ENCODE results near the gene CLEC10A.
"Not testable (repeated sequence)": the region's sequence is repeated elsewhere in the genome, so short reads cannot be mapped to it uniquely, and the experiment has no call there.

CLEC10A gene

DNA sequence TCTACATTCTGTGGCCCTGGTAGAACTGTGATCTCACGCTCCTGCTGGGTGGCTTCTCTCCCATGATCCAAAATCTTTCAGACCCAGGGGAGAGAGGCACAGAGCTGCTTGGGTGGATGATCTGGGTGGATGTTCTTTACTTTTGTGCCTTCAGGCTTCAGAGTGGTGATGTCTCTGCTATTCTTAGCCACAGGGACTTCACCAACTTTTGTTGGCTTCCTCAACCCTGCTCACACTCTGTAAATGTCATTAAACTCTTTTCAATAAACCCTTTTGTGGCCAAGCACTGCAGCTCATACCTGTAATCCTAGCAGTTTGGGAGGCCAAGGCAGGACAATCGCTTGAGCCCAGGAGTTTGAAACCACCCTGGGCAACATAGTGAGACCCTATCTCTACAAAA, 7.6 kb downstream of the CLEC10A start:
- no peak for DNase-seq (ENCODE audit: low read depth, low spot score)

DNA sequence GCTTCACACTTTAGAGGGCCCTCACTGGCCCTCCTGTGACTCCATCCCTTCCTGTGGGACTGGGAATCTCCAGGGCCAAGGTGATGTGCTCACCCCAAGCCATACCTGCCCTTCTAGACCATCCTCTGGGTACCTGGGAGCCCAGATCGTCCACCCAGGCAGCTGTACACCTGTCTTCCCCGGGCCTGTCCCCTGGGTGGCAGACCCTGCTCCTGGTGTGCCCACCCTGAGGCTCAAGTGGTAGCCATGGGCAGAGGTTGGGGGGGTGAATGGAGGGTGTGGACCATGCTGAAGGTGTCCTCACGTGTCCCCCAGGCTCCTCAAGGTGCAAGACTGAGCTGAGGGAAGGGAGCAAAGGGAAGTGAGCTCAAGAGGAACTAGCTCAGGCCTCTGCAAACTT, 9.3 kb downstream of the CLEC10A start:
- DNase-seq (ENCODE audit: low read depth, low spot score) = no peak

DNA sequence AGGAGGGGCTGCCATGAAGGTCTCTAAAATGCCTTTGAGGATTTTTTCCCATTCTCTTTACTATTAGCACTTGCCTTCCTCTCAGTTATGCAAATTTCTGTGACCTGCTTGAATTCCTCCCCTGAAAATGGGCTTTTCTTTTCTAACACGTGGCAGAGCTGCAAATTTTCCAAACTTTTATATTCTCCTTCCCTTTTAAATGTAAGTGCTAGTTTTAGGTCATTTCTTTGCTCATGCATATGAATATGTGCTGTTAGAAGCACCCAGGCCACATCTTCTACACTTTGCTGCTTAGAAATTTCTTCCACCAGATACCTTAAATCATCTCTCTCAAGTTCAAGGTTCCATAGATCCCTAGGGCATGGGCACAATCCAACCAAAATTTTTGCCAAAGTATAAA, 11.8 kb downstream of the CLEC10A start:
- no peak for DNase-seq (ENCODE audit: low read depth, low spot score)

DNA sequence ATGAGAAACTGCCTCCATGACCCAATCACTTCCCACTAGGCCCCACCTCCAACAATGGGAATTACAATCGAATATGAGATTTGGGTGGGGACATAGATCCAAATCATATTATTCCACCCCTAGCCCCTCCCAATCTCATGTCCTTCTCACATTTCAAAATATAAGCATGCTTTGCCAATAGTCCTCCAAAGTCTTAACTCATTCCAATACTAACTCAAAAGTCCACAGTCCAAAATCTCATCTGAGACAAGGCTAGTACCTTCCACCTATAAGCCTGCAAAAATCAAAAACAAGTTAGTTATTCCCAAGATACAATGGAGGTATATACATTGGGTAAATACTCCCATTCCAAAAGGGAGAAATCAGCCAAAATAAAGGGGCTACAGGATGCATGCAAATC, 12.9 kb downstream of the CLEC10A start:
- no peak for DNase-seq (ENCODE audit: low read depth, low spot score)

DNA sequence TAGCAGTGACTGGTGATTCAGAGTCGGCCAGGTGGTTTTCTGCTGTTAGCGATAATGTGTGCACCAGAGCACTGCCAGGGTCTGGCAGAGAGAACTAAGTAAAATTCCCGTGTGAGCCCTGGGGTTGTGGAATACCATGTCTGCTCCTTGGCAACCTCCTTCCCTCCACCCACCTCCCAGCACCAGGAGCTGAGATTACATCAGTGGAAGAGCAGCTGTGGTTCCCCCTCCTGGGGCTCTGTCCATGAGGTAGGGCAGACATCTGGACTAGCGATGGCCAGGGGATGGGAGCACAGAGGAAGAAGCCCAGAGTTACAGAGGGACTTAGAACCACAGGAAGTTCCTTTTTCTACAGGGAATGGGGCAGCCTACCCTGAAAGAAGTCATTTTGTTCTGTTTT, 15.8 kb downstream of the CLEC10A start:
- DNase-seq (ENCODE audit: low read depth, low spot score) = no peak

DNA sequence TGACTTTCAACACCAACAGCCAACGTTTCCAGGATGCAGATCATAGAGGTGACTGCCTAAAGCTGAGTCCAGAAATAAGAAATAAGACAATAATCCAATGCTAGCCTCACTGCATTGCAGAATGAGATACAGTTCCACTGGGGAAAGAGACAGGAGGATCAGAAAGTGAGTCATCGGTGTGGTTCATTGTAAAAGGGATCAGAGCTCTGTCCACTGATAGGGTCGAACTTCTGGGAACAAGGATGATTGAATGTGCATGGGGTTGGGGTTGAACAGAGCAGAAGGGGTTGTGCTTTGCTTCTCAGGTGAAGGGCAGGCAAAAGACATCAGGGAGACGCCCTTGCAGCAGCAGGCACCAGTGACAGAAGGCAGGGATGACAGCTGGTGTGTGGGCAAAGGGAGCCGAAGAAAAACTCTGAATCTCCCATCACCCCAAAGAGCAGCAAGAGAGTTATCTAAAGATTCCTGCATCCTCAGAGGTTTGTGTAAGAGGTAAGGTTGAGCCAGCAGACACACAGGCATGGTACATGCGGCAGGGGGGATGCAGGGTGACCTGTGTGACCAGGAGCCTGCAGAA, 16.4 kb downstream of the CLEC10A start:
- DNase-seq (ENCODE audit: low read depth, low spot score) = no peak

DNA sequence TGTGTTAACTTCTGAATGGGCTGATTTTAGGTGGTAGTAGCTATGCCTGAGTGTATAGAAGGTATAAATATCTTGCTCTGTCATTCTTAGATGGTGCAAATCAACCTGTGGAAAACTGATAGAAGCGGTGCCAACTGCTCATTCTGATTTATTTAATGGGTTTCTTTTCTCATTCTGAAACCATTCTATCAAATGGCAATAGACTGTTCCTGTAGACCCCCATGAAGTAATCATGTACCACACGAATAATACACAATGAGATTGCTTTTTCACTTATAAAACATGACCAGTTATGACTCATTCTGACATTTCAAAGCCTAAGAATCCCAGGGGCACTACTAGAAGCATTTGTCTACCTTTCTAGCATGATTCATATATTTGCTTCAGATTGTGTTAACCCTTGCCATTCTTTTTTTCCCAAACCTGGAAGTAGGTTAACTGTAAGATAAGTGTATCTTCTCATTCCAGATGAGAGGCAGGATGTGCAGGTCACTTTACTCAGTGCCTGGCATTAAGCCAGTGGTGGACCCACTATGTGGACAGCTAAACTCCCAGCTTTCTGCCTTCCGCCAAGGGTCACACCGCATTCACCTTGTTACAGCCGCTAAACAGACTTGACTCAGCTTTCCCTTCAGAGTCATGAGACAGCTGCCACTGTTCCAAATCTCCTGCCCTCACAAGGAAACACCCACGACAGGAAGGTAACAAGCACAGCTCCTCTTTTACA, 19.7 kb downstream of the CLEC10A start:
- no peak for DNase-seq (ENCODE audit: low read depth, low spot score)

DNA sequence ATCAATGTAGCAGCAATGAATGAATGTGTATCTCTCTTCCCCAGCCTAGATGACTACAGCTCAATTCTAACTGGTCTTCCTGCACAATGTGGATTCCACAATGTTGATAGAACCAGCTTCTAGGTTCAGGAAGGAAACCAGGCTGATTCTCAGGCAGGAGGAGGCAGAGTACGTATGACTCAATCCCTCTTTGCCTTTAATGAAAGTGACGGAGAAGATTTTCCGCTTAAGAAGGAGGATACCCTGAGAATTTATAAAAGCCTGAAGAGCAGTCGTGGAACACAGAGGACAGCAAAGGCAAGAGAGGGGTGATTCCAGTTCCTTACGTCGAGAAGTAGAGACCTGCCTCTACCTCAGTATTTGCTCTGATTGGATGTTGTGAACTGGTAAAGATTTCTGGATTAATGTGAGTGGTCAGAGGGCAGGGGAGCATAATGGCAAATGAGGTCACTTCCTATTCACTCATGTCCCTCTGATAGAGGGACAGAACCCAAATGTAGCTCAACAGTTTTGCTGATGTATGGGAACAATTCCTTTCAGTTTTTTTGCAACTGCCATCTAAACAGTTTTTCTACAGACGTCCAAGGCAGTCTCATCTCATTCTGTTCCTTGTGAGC, 21.1 kb downstream of the CLEC10A start:
- no peak for DNase-seq (ENCODE audit: low read depth, low spot score)

DNA sequence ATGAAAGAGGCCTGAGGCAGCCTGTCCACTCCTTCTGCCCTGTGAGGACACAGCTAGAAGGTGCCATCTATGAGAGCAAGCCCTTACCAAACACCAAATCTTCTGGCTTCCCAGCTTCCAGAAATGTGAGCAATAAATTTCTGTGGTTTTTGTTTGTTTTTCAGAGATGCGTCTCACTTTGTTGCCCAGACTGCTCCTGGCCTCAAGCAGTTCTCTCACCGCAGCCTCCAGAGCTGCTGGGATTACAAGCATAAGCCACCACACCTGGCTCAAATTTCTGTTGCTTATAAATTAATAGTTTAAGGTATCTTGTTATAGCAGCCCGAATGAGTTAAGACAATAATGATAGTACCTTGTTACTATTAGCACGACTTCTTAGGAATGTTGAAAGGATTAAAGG, 23.7 kb downstream of the CLEC10A start:
- no peak for DNase-seq (ENCODE audit: low read depth, low spot score)

DNA sequence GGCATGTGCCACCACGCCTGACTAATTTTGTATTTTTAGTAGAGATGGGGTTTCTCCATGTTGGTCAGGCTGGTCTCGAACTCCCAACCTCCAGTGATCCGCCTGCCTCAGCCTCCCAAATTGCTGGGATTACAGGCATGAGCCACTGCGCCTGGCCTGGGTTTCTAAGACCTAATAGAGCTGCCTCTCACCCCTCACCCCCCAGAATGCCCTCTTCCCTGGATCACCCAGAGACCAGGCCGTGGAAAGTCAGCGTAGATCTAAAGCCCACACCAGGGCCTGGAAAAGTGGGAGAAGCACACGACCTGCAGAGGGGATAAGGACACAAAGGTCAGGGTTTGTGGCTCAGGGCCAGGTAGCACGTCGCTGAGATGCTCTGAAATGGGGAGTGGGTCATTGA, 29.5 kb downstream of the CLEC10A start:
- DNase-seq (ENCODE audit: low read depth, low spot score) = not testable (repeated sequence)

DNA sequence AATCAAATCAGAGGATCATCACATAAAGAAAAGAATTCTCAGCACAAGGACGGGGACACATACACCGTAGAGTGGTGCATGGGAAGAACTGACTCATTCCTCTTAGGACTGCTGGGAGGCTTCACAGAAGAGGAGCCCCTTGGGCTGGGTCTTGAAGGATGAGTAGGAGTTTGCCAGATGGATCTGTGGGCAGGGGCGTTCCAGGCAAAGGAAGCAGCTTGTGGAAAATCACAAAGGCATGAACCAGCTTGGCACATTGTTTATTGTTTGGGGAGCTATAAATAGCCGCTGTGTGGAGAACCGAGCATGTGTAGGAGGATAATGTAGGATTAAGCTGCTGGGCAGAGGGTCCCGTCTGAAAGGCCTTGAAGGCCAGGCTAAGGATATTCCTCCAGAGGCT, 31.1 kb downstream of the CLEC10A start:
- DNase-seq (ENCODE audit: low read depth, low spot score) = no peak

DNA sequence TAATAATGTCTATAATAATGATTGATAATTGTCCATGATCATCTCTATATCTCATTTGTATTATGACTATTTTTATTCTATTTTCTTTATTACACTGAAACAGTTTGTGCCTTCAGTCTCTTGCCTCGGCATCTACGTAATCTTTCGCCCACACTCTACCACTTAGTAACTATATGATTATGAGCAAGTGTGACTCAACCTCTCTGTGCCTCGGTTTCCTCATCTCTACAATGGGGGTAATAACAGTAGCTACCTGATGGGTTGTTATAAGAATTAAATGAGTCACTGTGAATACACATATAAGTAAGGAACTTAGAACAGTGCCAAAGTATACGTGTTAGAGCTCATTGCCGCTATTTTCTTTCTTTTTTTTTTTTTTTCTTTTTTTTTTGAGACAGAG, 32.5 kb downstream of the CLEC10A start:
- no peak for DNase-seq (ENCODE audit: low read depth, low spot score)

DNA sequence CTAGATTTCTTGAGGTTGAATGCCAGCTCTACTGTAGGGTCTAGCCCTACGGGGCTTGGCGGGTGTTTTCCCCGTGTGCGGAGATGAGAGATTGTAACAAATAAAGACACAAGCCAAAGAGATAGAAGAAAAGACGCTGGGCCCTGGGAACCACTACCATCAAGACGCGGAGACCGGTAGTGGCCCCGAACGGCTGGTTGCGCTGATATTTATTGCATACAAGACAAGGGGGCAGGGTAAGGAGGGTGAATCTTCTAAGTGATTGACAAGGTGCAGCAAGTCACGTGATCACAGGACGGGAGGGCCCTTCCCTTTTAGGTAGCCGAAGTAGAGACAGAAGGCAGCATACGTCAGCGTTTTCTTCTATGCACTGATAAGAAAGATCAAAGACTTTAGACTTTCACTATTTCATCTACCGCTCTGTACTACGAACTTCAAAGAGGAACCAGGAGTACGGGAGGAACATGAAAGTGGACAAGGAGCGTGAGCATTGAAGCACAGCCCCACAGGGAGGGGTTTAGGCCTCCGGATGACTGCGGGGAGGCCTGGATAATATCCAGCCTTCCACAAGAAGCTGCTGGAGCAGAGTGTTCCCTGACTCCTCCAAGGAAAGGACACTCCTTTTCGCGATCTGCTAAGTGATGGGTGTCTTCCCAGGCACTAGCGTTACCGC, 33.2 kb downstream of the CLEC10A start:
- peak; percentile 60 for DNase-seq (ENCODE audit: low read depth, low spot score)

DNA sequence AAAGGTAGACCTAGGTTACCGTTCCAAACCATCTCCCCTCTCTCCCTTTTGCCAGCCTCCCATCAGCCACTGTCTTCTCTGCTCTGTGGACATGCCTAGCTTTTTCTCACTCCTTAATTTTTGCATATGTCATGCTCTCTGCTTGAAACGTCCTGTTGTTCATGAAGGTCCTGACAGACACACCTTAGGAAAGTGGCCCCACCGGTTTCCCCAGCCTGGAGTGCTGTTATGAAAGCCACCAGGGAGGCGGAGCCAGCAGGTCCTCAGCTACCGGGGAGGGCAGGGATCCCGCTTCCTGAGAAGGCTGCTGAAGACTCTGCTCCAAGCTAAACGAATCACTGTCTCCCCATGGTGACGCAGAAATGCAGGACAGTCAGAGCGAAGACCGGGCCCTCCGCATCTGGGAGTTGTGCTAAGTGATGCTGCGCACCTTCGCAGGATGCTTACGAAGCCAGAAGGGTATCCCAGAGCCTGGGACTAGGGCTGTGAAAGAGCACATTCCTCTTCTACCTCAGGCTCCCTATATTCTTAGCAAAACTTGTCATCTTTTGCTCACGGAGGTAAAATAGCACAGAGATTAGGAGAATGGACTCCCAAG, 33.8 kb downstream of the CLEC10A start:
- no peak for DNase-seq (ENCODE audit: low read depth, low spot score)

DNA sequence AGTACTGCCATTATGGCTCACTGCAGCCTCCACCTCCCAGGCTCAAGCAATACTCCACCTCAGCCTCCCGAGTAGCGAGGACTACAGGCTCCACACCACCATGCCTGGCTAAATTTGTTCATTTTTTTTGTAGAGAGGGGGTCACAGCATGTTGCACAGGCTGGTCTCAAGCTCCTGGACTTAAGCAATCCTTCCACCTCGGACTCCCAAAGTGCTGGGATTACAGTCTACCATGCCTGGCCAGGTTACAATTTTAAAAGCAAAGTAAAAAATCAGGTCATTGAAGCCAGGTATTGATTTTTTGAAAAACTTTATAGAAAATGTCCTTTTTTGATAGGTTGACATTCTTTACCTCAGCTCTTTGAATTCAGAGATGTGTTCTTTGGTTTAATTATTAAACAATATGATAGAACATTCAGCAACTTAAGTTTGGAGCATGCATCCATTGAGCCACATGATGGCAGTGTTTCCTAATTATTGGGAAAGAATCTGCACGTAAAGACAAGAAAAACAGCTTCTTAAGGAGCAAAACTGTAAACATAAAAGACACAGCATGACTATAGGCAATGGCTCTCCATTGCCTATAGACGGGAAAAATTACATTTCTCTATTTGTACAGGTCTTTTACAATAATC, 34.4 kb downstream of the CLEC10A start:
- DNase-seq (ENCODE audit: low read depth, low spot score) = no peak

DNA sequence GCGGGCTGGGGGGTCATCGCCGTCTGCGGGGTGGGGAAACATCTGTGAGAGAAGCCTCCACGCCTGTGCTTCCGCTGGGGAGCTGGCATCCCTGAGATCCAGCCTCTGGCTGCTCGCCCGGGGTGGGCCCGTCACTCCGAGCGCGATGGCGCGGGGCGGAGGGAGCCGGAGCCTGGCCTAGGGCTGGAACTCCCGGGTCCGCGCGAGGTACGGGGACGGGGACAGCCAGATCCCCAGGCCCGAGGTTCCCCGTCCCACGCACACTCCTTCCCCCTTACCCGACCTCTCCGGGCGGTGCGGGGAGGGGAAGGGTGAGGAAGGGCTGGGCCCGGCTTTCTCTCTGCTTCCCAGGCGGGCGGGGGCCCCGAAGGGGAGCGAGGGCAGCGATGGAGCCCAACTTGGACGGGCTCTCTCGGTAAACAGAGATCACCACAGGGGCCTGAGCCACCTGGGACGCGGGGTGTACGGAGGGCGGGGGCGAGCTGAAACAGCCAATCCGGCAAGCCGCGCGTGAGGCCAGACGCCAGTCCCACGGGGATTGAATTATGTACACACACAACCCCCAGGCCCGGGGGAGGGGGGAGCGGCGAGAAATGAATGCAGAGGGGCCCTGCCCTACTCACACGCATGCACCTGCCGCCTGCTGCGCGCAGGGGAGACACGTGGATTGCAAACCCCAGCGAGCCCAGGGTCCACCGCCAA, 36.4 kb downstream of the CLEC10A start, which contains the start of gene SLC16A11:
SLC16A11 (minus strand) TSS at position 596 of the 702 bp plus-strand sequence; CDS start at position 17, 579 bp downstream.
- DNase-seq (ENCODE audit: low read depth, low spot score) = no peak

DNA sequence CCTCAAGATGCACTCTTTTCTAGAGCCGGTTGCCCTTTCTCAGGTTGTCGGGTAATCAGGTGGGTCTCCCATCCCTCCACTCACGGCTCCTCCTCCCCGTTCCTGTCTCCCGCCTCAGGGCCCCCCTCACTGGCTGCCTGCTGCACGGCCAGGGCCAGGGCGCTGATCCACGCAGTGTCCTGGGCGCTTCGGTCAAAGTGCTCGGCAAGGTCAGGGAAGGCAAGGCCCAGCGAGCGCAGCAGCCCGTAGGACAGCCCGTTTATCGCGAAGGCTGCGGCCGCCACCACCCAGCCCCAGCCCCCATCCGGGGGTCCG, 36.9 kb downstream of the CLEC10A start:
- DNase-seq (ENCODE audit: low read depth, low spot score) = no peak

DNA sequence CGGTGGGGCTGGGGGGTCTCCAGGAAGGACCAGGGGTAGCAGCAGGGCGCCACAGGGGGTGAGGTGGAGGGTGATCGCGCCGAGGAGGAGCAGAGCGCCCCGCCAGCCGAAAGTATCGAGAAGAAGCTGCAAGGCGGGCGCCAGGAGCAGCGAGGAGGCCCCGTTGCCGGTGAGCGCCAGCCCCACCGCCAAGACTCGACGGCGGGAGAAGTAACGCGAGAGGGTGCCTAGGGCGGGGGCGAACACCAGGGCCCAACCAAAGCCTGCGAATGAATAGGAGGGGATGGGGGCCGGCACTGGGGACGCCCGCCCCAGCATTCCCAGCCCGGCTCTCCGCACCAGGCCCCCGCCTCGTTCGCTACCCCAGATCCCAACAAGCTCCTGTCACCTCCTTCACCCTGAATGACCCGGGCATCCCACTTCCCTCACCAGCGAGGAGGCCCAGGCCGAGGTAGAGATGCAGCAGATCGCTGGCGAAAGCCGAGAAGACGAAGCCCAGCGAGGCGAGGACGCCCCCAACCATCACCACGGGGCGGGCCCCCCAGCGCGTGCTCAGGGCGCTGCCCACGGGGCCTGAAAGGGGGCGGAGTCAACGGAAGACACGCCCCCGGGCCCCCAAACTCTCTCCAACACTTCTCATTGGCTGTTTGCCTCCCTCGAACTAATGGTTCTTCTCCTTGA, 37.4 kb downstream of the CLEC10A start:
- DNase-seq (ENCODE audit: low read depth, low spot score) = no peak

DNA sequence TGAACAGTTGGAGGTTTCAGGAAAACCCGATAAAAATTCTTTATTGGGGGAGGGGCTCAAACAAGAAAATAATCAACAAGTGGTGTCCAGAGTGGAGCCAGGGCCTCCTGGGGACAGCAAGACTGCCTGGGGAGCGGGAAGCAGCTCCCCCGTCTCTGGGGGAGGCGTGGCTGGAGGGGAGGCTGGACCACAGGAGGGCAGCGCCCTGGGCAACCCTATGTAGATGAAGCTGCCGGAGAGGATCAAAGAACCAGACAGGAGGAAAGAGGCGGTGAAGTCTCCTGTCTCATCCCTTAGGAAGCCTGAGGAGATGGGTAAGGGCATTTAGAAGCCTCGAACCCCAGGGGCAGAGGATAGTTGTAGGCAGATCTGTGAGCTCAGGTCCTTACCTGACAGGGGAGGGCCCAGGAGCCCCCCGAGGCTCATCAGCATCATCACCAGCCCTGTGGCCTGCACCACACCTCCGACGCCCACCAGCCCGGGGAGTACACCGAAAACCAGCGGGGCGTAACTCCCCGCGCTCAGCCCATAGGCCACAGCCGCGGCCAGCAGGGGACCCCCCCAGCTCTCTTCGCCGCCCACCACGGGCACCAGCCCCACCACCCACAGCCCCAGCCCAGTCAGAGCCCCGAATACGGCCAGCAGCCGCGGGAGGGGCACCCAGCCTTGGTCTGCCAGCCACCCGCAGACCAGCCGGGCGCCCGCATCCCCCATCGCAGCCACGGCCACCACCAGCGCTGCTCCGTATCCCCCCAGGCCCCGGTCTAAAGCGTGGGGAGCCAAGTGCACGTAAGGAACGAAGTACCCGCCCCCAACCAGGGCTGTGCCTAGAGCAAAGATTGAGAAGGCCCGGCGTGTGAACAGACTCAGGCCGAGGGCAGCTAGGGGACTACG, 38.2 kb downstream of the CLEC10A start:
- no peak for DNase-seq (ENCODE audit: low read depth, low spot score)

DNA sequence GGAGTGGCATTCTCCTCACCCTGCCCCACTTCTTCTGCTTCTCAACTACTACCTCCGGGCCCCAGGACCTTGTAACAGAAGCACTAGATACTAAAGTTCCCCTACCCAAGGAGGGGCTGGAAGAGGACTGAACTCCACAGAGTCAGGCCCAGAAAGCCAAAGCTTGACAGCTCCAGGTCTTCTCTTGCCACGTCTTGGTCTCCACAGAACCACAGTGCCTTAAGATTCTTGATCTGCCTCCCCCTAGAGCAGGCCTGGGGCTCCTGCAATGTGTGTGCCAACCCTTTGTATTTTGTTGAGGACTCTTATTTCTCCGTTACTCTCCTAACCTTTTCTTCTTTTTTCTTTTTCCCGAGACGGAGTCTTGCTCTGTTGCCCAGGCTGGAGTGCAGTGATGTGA, 40.2 kb downstream of the CLEC10A start:
- no peak for DNase-seq (ENCODE audit: low read depth, low spot score)
